HK-2 (cell line): ENCODE results near the gene RELA.

Source experiments
- DNase-seq: peaks from one replicate; pipeline ENCODE4 v3.0.0-alpha.2; 2018; ENCODE audit not compliant: unreplicated experiment

The RELA gene

GRCh38 chr11:65634109-65634436, 28.6 kb downstream of the RELA start:
- DNase-seq: no peak

- DNase-seq: no peak
Measured at GRCh38 chr11:65633390-65634108, 29.2 kb downstream of the RELA start.

- no peak for DNase-seq
Measured at GRCh38 chr11:65630215-65630614, 32.5 kb downstream of the RELA start.

DNA sequence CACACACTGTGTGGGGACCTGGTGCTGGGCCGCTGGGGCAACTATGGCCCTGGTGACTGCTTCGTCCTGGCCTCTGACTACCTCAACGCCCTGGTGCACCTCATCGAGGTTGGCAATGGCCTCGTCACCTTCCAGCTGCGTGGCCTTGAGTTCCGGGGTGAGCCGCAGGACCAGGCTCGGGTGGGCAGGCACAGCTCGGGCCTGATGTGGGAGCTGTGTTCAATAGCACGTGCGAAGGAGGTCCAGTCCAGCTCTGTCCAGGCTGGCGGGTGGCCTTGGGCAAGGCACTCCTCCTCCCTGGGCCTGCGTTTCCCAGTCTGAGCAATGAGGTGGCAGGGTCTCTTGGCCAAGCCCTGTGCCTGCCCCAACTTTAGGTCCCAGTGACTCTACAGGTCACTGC, 33.1 kb downstream of the RELA start:
- no peak for DNase-seq

- no peak for DNase-seq
Measured at GRCh38 chr11:65627202-65627601, 35.5 kb downstream of the RELA start.

GRCh38 chr11:65625628-65626342, 36.9 kb downstream of the RELA start:
- DNase-seq: no peak

GRCh38 chr11:65624931-65625627, 37.6 kb downstream of the RELA start:
- DNase-seq: no peak

DNA sequence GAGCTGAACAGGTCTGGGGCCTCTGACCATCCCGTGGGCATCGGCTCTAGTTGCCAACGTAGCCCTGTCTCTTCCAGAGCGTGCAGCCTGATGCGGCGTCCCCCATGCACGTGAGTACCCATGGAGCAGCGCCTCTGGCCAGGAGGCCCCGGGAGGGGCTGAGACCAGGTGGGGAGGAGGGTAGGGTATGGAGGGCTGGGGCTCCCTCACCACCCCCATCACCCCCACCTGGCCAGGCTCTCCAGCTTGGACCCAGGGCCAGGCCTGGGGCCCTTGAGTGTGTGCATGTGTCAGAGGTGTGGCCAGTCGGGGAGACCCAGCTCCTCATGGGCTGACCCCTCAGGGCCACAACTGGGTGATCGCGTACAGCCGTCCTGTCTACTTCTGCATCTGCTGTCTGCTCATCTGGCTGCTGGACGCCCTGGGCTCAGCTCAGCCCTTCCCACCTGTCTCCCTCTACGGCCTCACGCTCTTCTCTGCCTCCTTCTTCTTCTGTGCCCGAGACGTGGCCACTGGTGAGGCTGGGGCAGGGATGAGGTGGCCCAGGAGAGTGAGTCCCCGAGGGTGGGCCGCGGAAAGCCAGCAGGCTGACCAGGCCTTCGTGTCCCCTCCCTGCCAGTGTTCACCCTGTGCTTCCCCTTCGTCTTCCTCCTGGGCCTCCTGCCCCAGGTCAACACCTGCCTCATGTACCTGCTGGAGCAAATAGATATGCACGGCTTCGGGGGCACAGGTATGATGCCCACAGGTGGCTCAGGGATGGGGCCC, 38.7 kb downstream of the RELA start:
- no peak for DNase-seq

DNA sequence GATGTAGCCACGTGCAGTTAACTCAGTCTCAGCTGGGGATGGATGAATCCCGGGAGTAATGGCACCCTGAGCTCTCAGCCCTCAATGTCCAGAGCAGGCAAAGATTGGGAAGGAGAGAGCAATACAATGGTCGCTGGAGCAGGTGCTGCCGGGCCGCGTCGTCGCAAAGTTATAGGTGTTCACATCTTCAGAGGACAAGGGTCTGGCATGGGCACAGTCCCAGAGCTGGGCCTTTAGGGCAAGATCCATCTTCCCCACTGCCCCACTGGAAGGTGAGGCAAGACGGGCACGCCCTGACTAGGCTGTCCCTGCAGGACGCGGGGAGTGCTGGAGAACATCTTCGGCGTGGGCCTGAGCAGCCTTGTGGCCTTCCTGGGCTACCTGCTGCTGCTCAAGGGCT, 39.5 kb downstream of the RELA start:
- DNase-seq: no peak

DNA sequence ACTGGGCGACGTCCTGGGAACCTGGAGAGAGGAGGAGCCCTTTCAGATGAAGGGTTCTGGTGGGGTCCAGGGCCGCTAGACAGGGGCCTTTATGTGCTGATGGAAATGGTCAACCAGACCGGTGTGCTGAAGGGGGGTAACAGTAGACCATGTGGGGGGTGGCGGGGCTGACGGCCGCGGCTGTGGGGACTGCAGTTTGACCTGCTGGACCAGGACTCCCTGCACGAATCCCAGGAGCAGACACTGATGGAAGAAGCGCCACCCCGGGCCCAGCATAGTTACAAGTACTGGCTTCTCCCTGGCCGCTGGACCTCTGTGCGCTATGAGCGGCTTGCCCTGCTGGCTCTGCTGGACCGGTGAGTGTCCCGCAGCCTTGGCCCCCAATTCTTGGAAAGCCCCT, 40.7 kb downstream of the RELA start:
- no peak for DNase-seq

GRCh38 chr11:65621460-65621859, 41.3 kb downstream of the RELA start:
- no peak for DNase-seq

GRCh38 chr11:65620666-65621065, 42.0 kb downstream of the RELA start:
- no peak for DNase-seq

GRCh38 chr11:65619281-65619928, 43.3 kb downstream of the RELA start:
- no peak for DNase-seq

- DNase-seq: no peak
Measured at GRCh38 chr11:65618763-65619162, 44.0 kb downstream of the RELA start.

DNA sequence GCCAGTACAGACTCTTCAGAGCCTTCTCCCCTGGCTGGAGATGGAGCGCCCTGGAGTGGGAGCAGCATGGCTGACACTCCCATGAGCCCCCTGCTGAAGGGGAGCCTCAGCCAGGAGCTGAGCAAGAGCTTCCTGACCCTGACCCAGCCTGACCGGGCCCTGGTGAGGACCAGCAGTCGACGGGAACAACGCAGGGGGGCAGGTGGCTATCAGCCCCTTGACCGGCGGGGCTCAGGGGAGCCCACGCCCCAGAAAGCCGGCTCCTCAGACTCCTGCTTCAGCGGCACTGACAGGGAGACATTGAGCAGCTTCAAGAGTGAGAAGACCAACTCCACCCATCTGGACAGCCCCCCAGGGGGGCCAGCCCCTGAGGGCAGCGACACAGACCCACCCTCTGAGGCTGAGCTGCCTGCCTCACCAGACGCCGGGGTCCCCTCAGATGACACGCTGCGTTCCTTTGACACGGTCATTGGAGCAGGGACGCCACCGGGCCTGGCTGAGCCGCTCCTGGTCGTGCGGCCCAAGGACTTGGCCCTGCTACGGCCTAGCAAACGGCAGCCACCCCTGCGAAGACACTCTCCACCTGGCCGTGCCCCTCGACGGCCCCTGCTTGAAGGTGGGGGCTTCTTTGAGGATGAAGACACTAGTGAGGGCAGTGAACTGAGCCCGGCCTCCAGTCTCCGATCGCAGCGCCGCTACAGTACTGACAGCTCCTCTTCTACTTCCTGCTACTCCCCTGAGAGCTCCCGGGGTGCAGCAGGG, 44.5 kb downstream of the RELA start:
- no peak for DNase-seq

GRCh38 chr11:65617136-65617850, 45.4 kb downstream of the RELA start:
- DNase-seq: no peak

DNA sequence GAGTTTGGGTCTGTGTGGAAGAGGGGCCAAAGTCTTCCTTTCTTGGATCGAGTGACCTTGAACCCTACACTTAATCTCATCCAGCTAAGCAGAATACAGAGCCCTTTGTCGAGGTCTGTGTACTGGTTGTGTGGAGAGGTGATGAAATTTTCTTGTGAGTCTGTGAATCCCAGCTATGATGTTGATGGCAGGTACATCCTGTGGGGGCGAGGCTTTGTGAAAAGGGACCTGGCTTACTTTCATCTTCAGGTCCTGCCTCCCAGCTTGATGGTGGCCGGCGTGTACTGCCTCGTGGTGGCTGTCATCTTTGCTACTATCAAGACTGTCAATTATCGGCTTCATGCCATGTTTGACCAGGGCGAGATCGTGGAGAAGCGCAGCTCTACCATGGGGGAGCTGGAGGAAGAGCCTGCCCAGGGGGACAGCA, 46.1 kb downstream of the RELA start:
- no peak for DNase-seq

DNA sequence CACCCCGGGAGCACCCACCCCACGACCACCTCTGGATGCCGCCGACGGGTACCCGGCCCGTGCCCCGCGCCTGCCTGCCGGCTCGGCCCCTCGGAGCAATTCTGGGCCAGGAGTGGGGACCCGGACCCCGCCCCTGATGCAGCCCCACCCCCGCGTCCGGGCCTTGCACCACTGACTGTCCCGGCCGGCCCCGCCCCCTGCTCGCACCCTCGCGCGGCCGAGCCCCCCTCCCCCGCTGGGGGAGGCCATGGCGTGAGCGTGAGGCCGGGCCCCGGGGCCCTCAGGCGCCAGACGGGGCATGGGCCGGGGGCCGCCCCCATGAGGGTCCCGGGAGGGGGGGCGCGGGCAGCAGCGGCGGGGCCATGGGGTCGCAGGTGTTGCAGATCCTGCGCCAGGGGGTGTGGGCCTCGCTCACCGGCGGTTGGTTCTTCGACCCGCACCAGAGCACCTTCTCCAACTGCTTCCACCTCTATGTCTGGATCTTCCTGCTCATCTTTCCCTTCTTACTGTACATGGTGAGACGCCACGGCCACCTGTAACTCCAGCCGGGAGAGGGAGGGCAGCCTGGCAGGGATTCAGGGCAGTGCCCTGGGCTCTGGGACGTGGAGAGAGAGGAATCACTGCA, 46.7 kb downstream of the RELA start:
- DNase-seq: peak; percentile 46

DNA sequence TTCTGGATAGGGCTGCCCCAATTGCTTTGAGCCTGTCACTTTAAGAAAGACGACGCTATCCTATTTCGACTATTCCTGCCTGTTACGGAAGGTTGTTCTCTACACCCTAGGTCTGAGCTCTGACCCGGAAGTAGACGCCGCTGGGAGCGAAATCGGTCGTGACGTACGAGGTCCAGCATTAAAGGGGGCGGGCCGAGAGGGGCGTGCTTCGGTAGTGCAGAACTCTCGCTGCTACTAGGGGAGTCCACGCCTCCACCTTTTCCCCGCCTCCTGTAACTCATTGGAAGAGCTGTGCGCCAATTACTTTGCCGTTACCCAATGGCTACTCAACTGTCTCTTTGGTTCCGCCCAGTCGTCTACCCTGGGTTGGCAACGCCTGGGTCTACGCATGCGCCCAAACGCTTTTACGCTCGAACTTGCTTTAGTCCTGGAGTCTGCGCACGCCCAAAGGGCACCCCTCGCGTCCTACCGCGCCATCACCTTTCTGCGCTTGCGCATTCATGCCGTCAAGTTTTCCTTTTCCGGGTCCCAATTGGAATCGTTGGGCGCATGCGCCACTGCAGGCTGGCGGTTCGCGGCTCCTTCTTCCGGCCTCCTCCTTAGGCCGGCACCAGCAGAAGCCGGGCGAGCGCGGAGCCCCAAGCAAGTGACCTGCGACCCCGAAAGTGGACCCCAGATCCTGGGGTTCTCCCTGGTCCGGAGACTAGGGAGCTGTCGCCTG, 47.3 kb downstream of the RELA start, which contains the start of gene PCNX3:
TSS of gene PCNX3 (plus strand) at position 548 of the 721 bp plus-strand sequence. CDS start 536 bp downstream, outside the sequence.
- peak; percentile 98 for DNase-seq
